Inferior parietal cortex (tissue), 1 donor: ENCODE results near the gene SLC35B1.
A peak's percentile ranks its signal among the peaks of the same experiment; 100 is the strongest.
"Not testable (repeated sequence)": the region's sequence is repeated elsewhere in the genome, so short reads cannot be mapped to it uniquely, and the experiment has no call there.

ENCODE experiments used
- DNase-seq: peaks from one replicate; pipeline ENCODE4 v3.0.0-alpha.2; 2016; ENCODE audit errors: extremely low spot score

SLC35B1 gene

GRCh38 chr17:49699966-49700575, 7.7 kb downstream of the SLC35B1 start:
- DNase-seq, result no peak

DNA sequence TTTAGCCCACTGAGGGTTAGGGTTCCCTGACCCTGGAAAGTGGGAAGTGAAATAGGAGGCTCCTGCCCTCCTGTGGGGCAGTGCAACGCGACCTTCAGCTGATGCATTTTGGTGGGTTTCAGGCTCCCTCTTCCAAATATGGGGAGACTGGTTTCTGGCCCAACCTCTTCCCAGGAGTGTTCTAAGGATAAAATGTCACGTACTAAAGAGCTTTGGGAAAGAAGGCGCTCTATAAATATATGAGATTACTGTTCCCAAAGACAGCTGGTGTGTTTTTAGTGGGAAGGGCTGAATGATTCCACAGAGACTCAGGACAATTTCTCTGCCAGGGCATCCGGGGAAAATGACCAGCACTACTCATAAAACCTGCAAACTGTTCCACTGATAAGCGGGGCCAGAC, 9.8 kb downstream of the SLC35B1 start:
- DNase-seq, result no peak

DNA sequence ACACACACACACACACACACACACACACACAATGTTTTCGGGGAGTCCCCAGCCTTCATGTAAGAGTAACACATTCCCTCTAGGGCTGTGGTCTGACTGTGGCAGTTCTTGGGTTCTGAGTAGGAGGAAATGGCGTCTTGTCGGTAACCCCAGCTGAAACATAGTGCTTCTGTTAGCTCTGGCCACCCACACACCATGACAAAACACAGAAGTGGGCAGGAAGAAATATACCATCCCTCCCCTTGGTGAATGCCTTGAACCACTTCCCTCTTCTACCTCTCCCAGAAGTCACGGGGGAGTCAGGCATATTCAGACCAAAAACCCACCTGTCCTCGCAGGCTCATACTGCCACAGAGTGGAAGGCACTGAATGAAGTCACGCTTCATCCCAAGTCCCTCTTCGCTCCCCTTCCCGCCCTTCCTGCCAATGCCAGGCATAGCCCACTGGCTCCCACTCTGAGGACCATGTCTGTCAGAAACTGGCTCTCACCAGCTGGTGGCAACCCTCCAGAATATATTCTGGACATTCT, 11.5 kb downstream of the SLC35B1 start:
- DNase-seq, result no peak

DNA sequence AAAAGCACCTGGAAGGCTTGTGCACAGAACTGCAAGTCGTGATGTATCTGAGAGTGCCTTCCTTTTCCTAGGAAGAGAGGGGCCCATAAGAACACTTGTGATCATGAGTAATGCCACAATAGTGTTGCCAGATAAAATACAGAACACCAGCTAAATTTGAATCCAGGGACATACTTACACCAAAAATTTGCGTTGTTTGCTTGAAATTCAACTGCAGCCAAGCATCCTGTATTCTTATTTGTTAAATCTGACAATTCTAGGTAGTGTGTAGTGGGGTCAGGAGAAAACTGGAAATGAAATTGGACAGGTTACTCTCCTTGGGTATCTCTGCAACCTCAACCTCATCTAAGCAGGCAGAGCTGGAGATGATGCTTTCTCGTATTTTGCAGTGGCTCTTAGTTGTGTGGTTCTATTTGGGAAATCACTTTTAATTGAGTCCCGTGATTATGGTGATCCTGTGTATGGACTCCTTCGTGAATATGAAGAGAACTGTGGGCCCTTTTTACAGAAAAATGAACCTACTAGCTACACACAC, 12.0 kb downstream of the SLC35B1 start:
- DNase-seq, result no peak

DNA sequence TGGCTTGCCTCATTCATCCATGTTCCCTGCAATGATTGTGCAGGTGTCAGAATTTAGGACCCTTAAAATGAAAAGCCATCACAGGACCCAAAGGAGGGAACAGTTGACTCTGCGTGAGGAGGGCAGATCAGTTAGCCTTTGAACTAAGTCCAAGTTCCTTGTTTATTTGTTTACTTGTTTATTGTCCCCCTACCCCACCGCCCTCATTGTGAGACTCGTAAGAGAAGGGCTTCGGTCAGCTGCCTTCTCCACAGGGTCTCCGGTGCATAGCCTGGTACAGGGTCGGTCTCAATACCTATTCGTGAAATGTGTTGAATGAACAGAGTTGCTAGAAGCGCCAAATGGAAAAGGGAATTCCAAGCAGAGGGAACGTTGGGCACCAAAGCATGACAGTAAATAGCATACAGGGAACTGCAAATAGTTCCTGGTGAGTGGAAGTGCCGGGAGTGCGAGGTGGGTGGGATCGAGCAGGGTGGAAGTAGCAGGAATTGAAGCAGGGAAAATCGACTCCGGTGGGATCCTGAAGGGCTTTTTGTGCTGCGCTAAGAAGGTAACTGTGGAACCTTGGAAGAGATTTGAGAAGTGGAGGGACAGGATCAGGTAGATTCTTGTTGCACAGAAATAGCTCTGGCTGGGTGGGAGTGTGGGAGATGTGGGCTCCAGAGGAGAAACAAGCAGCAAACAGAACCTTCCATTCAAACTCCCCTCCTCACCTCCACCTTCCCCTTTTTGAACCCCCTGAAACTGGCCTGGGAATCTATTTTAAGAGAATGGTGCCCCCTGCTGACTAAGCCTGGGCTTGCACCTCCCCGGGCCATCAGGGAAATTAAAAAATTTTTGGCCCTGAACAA, 12.7 kb downstream of the SLC35B1 start:
- peak; percentile 67 for DNase-seq

DNA sequence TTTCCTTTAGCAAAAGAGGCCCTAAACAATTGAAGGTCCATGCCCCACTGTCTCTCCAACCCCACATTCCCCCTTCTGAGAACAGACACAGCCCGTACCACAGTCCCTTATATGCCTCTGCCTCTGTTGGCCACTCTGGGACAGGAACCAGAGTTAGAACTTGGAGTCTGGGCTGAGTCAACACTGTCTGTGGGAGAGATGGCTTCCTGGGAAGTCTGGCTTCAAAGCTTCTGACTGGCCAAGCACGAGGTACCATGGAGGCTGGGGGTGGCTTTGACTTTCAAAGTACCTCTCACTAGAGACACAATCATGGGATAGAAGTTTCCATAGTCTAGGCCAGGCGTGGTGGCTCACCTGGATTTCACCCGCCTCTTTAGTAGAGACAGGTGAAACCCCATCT, 15.0 kb downstream of the SLC35B1 start:
- no peak for DNase-seq

DNA sequence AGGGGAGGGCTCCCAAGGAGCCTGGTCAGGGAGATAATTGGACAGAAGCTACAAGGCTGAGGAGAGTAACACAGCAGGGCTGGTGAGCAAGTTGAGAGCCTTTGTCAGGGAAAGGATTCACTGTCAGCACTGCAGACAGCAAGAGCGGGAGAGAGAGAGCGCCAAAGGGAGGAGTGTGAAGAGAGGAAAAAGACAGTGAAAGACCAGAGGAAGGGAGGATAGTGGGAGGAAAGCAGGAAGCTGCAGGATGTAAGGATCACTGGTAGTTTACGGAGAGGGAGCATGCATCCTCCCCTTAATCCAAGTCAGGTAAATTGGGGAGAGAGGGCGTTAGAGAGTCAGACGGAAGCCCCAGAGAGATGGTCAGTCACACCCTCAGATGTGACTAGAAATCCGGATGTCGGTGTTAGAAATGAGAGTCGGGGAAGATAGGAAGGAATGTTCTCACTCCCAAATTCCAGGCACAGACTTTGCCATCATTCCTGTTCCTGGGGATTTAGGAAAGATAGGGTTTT, 16.0 kb downstream of the SLC35B1 start:
- DNase-seq, result no peak

DNA sequence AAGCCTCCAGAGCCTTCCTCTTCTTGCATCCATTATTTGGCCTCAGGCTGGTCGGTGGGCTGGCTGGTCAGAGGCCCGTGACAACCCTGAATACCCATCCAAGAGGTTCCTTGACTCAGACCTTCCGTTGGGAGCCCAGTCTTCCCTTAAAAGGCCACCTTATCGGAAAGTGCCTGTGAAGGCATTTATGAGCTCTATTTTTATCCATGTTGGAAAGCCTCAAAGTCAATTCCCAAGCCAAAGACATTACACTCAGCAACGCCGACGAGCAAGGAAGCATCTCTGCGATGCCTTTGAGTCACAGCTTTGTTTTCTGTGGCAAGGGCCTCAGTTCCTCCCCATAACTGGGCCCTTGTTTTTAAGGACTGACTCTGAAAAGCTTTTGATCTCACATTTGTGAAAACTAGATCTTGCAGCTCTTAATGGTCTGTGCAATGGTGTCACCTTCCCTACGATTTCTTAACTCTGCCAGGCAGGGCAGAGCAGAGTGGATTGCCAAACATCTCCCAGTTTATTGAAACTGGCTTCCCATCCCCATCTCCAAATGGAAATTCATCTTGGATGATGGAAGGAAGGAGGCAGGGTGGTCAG, 16.6 kb downstream of the SLC35B1 start:
- DNase-seq, result no peak

- no peak for DNase-seq
These were observed 17.5 kb downstream of the SLC35B1 start for GRCh38 chr17:49690256-49690655.

GRCh38 chr17:49688848-49689247, 18.9 kb downstream of the SLC35B1 start:
- DNase-seq, result no peak

GRCh38 chr17:49687878-49688491, 19.8 kb downstream of the SLC35B1 start:
- no peak for DNase-seq

DNA sequence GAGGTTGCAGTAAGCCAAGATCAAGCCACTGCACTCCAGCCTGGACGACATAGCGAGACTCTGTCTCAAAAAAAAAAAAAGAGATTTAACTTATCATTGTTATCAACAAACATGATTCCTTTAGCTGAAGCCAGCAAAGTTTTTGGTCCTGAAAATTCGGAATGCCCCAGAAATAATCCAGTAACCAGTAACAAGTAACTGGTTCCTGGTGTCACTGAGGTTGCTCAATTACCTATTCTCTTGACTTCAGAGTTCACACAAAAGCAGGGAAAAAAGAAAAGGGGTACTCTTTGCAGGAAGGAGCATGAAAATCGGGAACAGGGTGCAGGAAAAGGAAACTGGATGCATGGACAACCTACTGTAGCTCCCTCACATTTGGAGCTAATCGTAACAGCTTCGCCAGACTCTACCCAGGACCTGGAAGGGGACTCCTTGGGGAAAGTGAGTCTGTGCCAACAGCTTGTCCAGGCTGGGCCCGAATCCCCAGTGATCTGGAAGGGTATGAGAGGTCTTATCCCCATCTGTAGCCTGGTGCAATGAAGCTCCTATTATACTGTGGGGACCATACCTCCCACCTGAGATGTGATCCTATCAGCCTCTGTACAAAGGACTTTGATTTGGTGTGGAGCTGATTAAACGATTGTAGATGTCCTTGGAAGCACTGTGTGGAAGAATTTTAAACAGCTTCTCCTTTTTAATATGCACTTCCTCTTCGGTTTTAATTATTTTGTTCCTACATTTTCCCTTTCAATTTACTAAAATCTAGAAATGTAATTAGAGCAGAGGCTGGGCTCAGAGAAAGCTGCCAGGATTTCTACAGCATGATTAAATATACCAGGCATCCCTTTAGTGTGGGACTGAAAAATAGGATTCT, 26.4 kb downstream of the SLC35B1 start:
- DNase-seq, result no peak

- DNase-seq, result no peak
These were observed 27.4 kb downstream of the SLC35B1 start for GRCh38 chr17:49680314-49680713.

DNA sequence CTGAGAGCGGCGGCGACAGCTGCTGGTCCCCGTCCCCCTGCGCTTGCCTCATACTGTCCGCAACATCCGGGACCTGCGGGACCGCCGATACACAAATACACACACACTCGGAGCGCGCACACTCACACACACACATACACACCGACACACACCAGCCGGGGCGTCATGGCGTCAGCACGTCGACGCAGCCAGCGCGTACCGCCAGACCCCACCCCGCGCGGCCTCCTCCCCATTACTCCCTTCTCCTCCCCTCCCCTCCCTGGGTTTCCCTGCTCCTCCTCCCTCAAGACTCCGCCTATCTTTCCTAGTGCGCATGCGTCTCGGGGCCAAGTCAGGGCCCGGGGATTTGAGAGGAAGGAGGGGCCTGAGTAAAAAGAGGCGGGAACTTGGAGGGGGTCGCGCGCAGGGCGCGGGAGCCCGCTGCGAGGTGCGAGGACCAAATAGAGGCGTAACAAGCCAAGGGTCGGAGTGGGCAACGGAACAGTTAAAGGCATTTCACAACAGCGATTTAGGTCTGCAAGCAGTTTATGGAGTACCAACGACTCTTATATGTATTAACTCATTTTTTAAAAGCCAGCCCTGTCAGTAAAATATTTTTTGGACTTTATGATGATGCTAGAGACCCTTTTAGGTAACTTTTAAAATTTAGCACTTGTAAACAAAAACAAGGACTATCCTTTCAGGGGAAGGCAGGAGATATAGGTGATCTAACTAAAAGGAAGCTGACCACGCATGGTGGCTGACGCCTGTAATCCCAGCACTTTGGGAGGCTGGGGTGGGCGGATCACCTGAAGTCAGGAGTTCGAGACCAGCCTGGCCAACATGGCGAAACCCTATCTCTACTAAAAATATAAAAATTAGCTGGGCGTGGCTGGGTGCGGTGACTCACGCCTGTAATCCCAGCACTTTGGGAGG, 29.6 kb downstream of the SLC35B1 start, which contains the start of gene SPOP:
SPOP (minus strand) TSS at position 165 of the 915 bp plus-strand sequence. CDS start 55,287 bp downstream, outside the sequence.
- peak; percentile 99 for DNase-seq

DNA sequence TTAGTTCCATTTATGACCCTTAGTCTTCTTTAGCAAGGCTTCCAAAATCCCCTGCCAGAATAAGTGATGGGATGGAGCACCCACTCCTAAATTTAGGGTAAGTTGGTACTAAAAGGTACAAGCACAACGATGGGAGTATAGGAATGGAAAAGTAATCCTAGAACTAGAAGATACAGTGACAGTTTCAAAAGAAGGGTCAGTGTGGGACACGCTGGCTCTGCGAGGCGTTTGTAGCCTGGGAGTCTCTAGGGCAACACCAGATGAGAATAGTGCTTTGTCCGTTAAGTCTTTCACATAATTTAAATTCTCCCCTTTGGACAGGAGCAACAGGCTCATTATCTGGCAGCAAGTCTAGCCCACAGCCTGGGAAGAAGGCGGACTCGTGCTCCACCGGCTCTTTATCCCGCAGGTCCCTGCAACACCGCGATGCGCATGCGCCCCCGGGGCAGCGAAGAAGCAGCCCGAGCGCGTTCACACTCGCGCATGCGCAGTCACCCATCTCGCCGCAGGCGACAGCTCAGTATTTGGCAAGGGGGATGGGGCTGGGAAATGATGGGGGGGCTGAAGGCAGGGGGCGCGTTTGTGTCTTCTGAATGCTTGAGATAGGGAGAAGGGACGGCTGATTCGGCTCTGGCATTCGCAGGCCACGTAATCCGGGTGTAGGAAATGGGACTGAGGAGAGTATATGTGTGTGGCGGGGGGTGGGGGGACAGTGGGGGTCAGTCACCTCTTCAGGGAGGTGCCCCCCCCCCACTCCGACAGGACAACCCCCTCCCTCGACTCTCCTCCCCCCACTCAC, 30.4 kb downstream of the SLC35B1 start:
- DNase-seq, result peak; percentile 90

DNA sequence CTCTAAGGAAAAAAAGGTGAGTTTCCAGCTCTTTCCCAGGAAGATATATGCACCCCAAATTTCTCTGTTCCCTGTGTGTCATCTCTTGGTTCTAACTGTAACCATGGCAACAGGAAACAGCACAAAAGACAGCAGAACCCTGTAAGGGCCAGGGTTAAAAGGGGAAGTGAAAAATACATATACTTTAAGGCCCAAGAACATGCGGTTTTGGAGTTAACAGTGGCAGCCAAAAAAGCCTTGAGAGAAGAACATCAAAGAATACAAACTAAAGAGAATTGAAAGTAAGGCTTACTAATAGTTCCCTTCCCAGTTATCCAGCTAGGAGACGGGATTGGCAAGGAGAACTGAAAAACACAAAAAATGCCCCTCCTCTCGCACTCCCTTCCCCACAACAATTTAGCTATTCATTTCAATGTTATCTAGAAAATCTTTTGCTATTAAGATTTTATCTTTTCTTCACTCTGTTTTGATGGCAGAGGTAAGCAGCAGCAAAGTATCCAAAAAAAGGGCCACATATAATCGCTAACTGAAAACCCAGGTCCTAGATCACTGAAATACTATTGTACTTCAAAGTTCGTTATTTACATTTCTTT, 31.4 kb downstream of the SLC35B1 start:
- no peak for DNase-seq

DNA sequence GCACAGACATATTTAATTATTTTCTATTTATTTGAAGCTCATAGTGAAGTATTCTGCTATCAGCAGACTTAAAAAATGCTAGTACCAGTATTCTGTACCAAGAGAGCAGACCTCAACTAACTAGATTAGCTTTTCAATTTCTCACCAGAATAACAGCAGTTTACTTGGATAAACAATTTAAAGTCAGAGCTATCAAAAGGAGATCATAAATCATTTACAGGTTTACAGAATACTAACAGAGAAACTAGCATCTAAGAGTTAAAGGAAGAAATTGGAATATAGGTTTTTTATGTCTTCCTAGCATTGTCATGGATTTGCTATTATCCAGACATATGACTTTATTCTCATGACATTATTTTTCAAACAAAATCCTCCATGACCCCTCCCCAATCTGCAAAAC, 33.3 kb downstream of the SLC35B1 start:
- DNase-seq, result no peak

- DNase-seq, result not testable (repeated sequence)
These were observed 34.1 kb downstream of the SLC35B1 start for GRCh38 chr17:49673679-49674078.
